NCI-H510A treated with DMSO at 0.1 percent for 48 hours (cell line): Measurements from ENCODE around the gene DAPK1.

ENCODE experiments used
- DNase-seq: peaks from one replicate; lab custom pipeline; 2025; lab: John Stamatoyannopoulos, UW

The DAPK1 gene

GRCh38 chr9:87497604-87498045 lies at the start of gene DAPK1:
Gene DAPK1, plus strand, starts transcription at chr9:87497867. Its CDS starts 1,211 bp downstream, at chr9:87499078.
- peak; percentile 32 for DNase-seq

DNA sequence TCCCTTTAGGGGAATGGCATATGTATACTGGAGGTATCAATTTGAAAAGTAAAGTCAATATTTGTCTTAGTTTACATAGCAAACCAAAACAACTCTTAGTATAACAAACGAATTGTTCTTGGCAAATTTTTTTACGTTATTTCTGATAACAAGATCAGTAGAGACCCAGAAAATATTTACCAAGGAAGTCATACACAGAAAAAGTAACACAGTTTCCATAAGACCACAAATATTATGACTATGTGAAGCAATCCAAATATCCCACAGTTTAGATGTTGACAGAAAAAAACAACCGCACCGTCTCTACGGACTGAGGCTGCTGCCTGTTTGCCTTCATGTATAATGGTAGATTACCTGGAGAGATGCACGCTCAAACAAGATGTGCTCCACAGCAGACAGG lies 46.5 kb upstream of the DAPK1 start:
- no peak for DNase-seq

DNA sequence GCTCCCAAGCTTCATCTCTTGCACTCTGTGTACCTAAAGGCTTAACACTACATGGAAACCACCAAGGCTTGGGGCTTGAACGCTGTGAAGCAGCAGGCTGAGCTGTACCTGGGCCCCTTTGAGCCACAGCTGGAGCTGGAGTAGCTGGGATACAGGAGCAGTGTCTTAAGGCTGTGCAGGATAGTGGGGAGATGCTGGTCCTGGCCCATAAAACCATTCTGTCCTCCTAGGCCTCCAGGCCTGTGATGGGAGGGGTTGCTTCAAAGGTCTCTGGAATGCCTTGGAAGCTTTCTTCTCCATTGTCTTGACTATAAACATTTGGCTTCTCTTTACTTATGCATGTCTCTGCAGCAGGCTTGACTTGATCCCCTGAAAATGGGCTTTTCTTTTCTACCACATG lies 42.3 kb upstream of the DAPK1 start:
- DNase-seq, result no peak

DNA sequence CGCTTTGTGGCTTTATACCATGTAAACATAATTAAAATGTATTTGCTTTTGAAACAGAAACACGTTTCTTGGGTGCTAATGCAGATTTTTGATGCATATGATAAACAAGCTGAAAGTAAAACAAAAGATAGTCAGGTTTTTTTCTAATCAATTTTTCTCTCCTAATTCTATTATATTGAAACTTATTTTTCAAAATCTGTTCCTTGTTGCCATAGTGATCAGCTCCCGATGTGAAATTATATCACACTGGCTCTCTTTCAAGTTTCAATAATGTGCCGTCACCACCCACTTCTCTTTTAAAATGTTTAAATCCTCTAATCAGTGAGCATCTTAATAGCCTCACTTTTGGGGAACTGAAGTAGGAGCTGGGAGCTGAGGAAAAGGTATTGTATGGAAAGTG lies 36.4 kb upstream of the DAPK1 start:
- no peak for DNase-seq

DNA sequence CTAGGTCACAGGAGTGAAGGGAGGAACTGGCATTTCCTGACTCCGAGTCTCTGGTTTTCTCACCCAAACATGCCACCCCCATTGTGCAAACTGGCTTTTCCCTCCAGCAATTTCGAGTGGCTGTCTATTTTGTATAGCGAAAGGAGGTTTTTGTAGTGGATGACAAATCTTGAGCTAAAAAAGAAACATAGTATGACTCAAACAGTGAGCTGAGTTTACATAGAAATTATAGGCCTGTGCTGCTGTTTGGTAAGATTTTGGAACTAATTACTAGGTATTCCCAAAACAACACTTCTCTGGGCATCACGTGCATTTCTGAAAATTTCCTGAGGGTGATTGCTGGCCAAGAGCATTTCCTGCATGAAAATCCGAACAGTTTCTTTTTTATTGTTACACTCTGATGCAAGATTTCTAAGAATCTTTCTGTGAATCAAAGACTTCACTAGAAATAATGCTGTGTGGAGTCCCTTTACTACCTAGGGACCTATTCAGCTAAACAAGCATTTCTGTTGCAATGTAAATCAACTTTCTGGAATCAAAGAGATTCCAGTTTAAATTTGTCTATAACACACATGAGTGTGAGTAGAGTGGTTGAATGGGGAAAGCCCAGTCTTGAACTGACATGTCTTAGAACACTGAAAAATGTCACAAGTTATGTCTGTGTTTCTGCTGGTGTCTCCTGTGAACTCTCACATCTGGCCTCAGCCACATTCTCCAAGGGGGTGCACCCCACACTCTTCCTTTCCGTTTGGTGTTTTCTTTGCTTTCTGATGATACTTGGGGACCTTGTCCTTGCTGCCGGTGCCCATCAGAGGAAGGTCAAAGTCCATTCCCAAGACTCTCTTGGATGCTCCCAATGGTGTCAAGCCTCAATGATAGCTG lies 33.3 kb upstream of the DAPK1 start:
- no peak for DNase-seq

DNA sequence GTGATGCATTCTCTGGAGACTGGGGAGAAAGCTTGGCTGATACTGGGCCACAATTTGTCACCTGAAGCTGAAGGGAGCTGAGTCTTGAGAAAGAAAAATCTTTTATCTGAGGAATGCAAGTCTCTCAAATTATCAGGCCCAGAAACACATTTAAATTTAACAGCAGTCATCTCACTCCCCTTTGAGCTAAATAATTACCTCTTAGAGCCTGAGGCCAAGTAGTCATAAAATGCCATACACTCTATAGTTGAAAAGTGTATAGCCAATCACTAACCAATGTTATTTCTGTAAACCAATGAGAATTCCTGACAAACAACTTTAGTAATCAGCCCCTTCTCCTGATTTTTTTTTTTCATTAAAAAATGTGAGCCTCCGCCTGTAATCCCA lies 32.7 kb upstream of the DAPK1 start:
- DNase-seq, result no peak

- no peak for DNase-seq
These were observed 31.9 kb upstream of the DAPK1 start for GRCh38 chr9:87465816-87466215.

- DNase-seq, result no peak
These were observed 30.5 kb upstream of the DAPK1 start for GRCh38 chr9:87467187-87467586.

- no peak for DNase-seq
These were observed 27.7 kb upstream of the DAPK1 start for GRCh38 chr9:87469793-87470465.

GRCh38 chr9:87471746-87472145 lies 25.9 kb upstream of the DAPK1 start:
- no peak for DNase-seq

- no peak for DNase-seq
These were observed 22.2 kb upstream of the DAPK1 start for GRCh38 chr9:87475463-87475862.

GRCh38 chr9:87478226-87478992 lies 19.3 kb upstream of the DAPK1 start:
- DNase-seq, result no peak

GRCh38 chr9:87479801-87480201 lies 17.9 kb upstream of the DAPK1 start:
- DNase-seq, result no peak

DNA sequence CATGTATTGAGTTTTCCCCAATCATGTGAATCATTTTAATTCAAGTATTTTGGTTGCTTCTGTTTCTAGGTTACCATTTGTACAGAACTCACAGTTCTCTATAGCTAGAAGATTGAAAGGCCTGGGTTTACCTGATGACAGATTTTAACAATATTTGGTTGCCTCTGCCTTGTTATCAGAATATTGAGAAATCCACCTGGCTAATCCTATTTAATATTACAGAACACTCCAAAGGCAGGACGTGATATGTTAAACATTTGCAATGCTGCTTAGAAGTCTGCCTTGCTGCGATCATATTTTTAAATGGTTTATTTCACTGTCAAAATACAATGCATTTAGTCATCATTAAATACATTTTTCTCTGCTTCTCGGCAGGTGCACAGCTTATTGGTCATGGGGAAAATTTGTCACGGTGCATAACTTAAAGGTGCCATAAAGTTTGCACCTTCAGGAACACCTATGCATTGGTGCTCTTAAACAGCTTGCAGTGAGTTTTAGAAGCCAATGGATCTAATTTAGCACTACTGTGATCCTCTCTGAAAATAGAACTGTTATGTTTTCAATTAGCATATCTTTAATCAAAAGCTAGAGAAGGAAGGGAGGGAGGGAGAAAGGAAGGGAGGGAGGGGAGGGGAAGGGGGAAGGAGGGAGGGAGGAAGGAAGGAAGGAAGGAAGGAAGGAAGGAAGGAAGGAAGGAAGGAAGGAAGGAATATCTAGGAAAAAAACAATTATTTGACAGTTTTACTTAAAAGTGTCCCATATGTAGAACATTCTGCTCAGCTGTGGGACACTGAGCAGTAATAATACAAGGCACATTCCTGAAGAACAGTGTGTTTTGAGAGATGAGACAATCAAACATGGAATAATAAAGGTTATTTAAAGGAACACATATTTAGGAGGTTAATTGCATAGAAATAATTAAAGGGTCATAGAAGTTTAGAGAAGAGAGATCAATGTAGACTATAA lies 15.5 kb upstream of the DAPK1 start:
- DNase-seq, result no peak

DNA sequence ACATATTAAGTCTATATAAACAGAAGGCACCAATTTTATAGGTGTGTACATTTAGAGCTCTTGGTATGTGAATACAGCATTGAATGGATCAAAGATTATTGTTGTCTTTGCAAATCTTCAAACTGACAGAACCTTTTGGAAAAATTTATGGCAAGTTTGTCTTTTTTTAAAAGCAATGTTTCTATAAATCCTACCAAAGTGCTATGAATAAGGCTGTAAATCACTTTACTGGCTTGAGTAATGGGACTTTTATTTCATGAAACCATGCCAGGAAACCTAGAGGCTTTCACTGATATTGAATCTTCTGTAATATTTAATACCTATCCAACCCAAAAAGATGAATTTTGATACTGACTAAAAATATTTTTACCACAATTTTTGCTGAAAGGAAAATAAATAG lies 7.4 kb upstream of the DAPK1 start:
- DNase-seq, result no peak

GRCh38 chr9:87490907-87491306 lies 6.8 kb upstream of the DAPK1 start:
- DNase-seq, result no peak

DNA sequence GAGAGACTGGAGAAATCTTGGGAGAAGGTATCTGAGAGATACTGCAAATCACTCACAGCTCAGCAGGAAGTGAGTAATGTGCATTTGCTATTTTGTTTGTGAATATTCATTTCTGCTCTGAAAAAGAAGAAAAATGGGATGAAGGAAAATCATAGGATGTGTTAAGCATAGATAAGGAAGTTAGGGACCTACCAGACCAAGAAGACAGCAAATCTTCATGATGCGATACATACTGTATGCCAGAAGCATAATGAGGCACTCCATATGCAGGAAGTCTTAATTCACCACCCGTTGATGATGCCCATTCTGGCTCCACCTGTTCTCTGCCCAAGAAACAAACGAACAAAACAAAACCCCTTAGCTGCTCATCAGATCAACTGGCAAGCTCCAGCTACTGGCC lies 6.1 kb upstream of the DAPK1 start:
- DNase-seq, result no peak

GRCh38 chr9:87492642-87493041 lies 5.0 kb upstream of the DAPK1 start:
- DNase-seq, result no peak

- no peak for DNase-seq
These were observed 2.6 kb upstream of the DAPK1 start for GRCh38 chr9:87494970-87495471.

DNA sequence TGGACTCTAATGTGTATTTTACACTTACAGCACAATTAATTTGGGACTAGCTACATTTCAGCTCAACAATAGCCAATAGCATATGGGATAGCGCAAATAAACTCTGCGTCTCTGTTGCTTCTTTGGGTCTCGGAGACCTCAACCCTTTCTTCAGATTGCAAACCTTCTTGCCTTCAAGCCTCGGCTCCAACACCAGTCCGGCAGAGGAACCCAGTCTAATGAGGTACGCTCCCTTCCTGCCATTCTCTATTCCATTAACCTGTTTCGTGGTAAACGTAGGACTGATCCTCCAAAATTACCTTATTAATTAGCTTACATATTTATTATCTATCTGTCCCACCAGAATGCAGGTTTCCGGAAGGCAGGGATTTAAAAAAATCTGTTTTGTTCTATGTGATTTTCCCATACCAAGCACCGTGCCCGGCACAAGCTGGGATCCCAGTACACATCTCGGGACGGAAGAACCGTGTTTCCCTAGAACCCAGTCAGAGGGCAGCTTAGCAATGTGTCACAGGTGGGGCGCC lies 525 bp upstream of the DAPK1 start:
- peak; percentile 25 for DNase-seq
